HEK293 (cell line): ENCODE results near the gene RINL.

Source experiments
- CTCF ChIA-PET: fragments of 350-600 bp; formaldehyde crosslinking; extraction: SDS; loops from one replicate; lab custom pipeline; 2021; ENCODE audit warnings: antibody characterized with exemption; lab: Yijun Ruan, JAX
- POLR2A ChIA-PET: fragments of 300-600 bp; formaldehyde crosslinking; extraction: SDS; loops from one replicate; lab custom pipeline; 2020; ENCODE audit warnings: antibody characterized with exemption, inconsistent platforms; lab: Yijun Ruan, JAX
- H3K27ac ChIP-seq: fragments of 200-500 bp; sonication (Bioruptor generic); 2 replicates; pipeline ENCODE4 v1.5.1; 2014; ENCODE audit warnings: low read depth, low read length, control low read depth, inconsistent platforms; ENCODE audit errors: extremely low read depth
- H3K36me3 ChIP-seq, 2 experiments: fragments of 200-500 bp in 1 of 2; sonication (Bioruptor generic) in 1 of 2; 1 replicate in 1 of 2; 2 replicates in 1 of 2; pipeline ENCODE4 v1.5.1; 2014 to 2017; ENCODE audit warnings: inconsistent platforms in 2 of 2, low read length in 2 of 2; ENCODE audit not compliant: control insufficient read depth in 2 of 2, insufficient read depth in 1 of 2
- H3K4me1 ChIP-seq: fragments of 200-500 bp; sonication (Bioruptor generic); 2 replicates; pipeline ENCODE4 v1.5.1; 2014; ENCODE audit warnings: mild to moderate bottlenecking, low read length, inconsistent platforms; ENCODE audit not compliant: control insufficient read depth, insufficient read depth
- H3K4me3 ChIP-seq: 2 replicates; pipeline ENCODE4 v1.5.1; 2011; ENCODE audit warnings: low read depth, mild to moderate bottlenecking, control low read depth, low read length, moderate library complexity
- H3K9me3 ChIP-seq: fragments of 200-500 bp; sonication (Bioruptor generic); 2 replicates; pipeline ENCODE4 v1.5.1; 2014; ENCODE audit warnings: low read depth, low read length, inconsistent platforms; ENCODE audit not compliant: control insufficient read depth, insufficient read depth
- HIC1 ChIP-seq: fragments of 450-650 bp; formaldehyde crosslinking; IDR thresholded peaks from 2 replicates; pipeline ENCODE4 v1.5.1; 2016; ENCODE audit warnings: missing biosample characterization, missing genetic modification characterization
- MYNN ChIP-seq: fragments of 450-650 bp; formaldehyde crosslinking; IDR thresholded peaks from 2 replicates; pipeline ENCODE4 v1.5.1; 2016; ENCODE audit warnings: missing biosample characterization, missing genetic modification characterization, borderline replicate concordance
- PRDM10 ChIP-seq: fragments of 450-650 bp; formaldehyde crosslinking; IDR thresholded peaks from 2 replicates; pipeline ENCODE4 v1.5.1; 2016; ENCODE audit warnings: missing biosample characterization, missing genetic modification characterization
- WT1 ChIP-seq: fragments of 450-650 bp; formaldehyde crosslinking; IDR thresholded peaks from 2 replicates; pipeline ENCODE4 v1.5.1; 2016; ENCODE audit warnings: missing biosample characterization, missing genetic modification characterization
- ZFP41 ChIP-seq: fragments of 450-650 bp; formaldehyde crosslinking; IDR thresholded peaks from 2 replicates; pipeline ENCODE4 v1.5.1; 2016; ENCODE audit warnings: missing biosample characterization, missing genetic modification characterization, borderline replicate concordance
- ZNF362 ChIP-seq: fragments of 450-650 bp; formaldehyde crosslinking; IDR thresholded peaks from 2 replicates; pipeline ENCODE4 v1.5.1; 2016; ENCODE audit warnings: missing biosample characterization, missing genetic modification characterization
- ZNF426 ChIP-seq: fragments of 450-650 bp; formaldehyde crosslinking; IDR thresholded peaks from 2 replicates; pipeline ENCODE4 v1.5.1; 2017; ENCODE audit warnings: missing biosample characterization, missing genetic modification characterization, mild to moderate bottlenecking, inconsistent platforms, moderate library complexity
- ZNF433 ChIP-seq: fragments of 450-650 bp; formaldehyde crosslinking; IDR thresholded peaks from 2 replicates; pipeline ENCODE4 v1.5.1; 2016; ENCODE audit warnings: missing biosample characterization, missing genetic modification characterization, low read depth
- ZNF518A ChIP-seq: fragments of 450-650 bp; formaldehyde crosslinking; conservative IDR thresholded peaks from 2 replicates; pipeline ENCODE4 v1.5.1; 2016; ENCODE audit warnings: low read depth, missing biosample characterization, missing genetic modification characterization
- ZNF692 ChIP-seq: fragments of 450-650 bp; formaldehyde crosslinking; IDR thresholded peaks from 2 replicates; pipeline ENCODE4 v1.5.1; 2016; ENCODE audit warnings: missing biosample characterization, missing genetic modification characterization
- ZNF792 ChIP-seq: fragments of 450-650 bp; formaldehyde crosslinking; IDR thresholded peaks from 2 replicates; pipeline ENCODE4 v1.5.1; 2016; ENCODE audit warnings: missing biosample characterization, missing genetic modification characterization
- ZSCAN30 ChIP-seq: fragments of 450-650 bp; IDR thresholded peaks from 2 replicates; pipeline ENCODE4 v1.5.1; 2018; ENCODE audit warnings: missing biosample characterization, mild to moderate bottlenecking, missing genetic modification characterization, moderate library complexity
- ZSCAN5A ChIP-seq: fragments of 450-650 bp; formaldehyde crosslinking; IDR thresholded peaks from 2 replicates; pipeline ENCODE4 v1.5.1; 2016; ENCODE audit warnings: missing biosample characterization, missing genetic modification characterization
- ZXDB ChIP-seq: fragments of 450-650 bp; formaldehyde crosslinking; IDR thresholded peaks from 2 replicates; pipeline ENCODE4 v1.5.1; 2016; ENCODE audit warnings: missing biosample characterization, missing genetic modification characterization

The RINL gene

GRCh38 chr19:38901683-38902082, 23.6 kb upstream of the RINL start (continued):
- TF ChIP-seq PRDM10 (tag by site-specific recombination) (peak; percentile 28; the same call in 1 of the 2 replicates), HIC1 (tag by site-specific recombination) (0 out of 2 replicates have a peak, but pooled peaks have one; percentile 6), ZSCAN5A (tag by site-specific recombination) (no peak), ZNF433 (tag by site-specific recombination) (no peak)

- Histone ChIP-seq H3K27ac (peak overlapping the region; percentile 85), H3K36me3 (peaks cover 17 to 21% of the 10 kb centered on the region in 2 experiments), H3K4me1 (peaks cover 21% of the 10 kb centered on the region), H3K4me3 (no peak overlapping the region; the same call in 1 of the 2 replicates), H3K9me3 (peaks cover 3% of the 10 kb centered on the region; the same call in 1 of the 2 replicates)
- ChIA-PET CTCF (interaction anchor here (0.6 to 4.0 kb wide), 14 partner anchors 11 to 657 kb away, joined by 3 to 63 read pairs (median 3); partner anchors contain the start of genes FAM98C, MRPS12 and SARS2), POLR2A (interaction anchor here (1.2 to 2.4 kb wide), 11 partner anchors 11 to 253 kb away, joined by 3 to 29 read pairs (median 9); partner anchors contain the start of genes ACTN4, CCER2, MRPS12 and SARS2)
- no peak for TF ChIP-seq WT1 (tag by site-specific recombination)
- TF ChIP-seq PRDM10 (tag by site-specific recombination), result peak; percentile 44
- 0 out of 2 replicates have a peak, but pooled peaks have one; percentile 32 for TF ChIP-seq ZNF792
- no peak for TF ChIP-seq ZNF518A (tag by site-specific recombination)
- TF ChIP-seq ZNF426 (tag by site-specific recombination), result no peak
- TF ChIP-seq ZSCAN30 (tag by site-specific recombination), result no peak
- TF ChIP-seq MYNN (tag by site-specific recombination), result no peak
- peak; percentile 25; the same call in 1 of the 2 replicates for TF ChIP-seq ZNF692 (tag by site-specific recombination)
- TF ChIP-seq ZNF362 (tag by site-specific recombination), result no peak
- peak; percentile 10; the same call in 1 of the 2 replicates for TF ChIP-seq ZXDB (tag by site-specific recombination)
- no peak for TF ChIP-seq ZFP41 (tag by site-specific recombination)
These were observed 22.7 kb upstream of the RINL start for GRCh38 chr19:38900743-38901190.
